OCI-LY3 (cell line): Measurements from ENCODE around the gene LDAF1.

Experiments
- H2AFZ ChIP-seq: fragments of 200-600, 300-600 bp; shearing (Covaris generic); 2 replicates; pipeline ENCODE4 v1.6.0; 2014; ENCODE audit warnings: antibody characterized with exemption, low read depth, low read length
- H3K27ac ChIP-seq: fragments of 200-600, 300-600 bp; sonication (generic); 2 replicates; pipeline ENCODE4 v1.5.1; 2014; ENCODE audit warnings: mild to moderate bottlenecking, low read length, moderate library complexity, mixed read lengths
- H3K27me3 ChIP-seq: fragments of 200-600, 300-600 bp; sonication (generic); 2 replicates; pipeline ENCODE4 v1.6.1; 2014; ENCODE audit warnings: low read depth, low read length, mixed read lengths
- H3K36me3 ChIP-seq: fragments of 200-600, 300-600 bp; sonication (generic); replicated peaks from 2 replicates; pipeline ENCODE3; 2014; ENCODE audit warnings: low read depth, low read length, mixed read lengths
- H3K4me1 ChIP-seq: fragments of 300-600, 200-600 bp; sonication (generic); 2 replicates; pipeline ENCODE4 v1.6.1; 2014; ENCODE audit warnings: low read length, mixed read lengths
- H3K4me2 ChIP-seq: fragments of 200-600, 300-600 bp; sonication (generic); 2 replicates; pipeline ENCODE4 v1.6.1; 2014; ENCODE audit warnings: low read length, mixed read lengths
- H3K4me3 ChIP-seq: fragments of 300-600, 200-600 bp; sonication (generic); 2 replicates; pipeline ENCODE4 v1.5.1; 2014; ENCODE audit warnings: antibody characterized with exemption, mild to moderate bottlenecking, low read length, moderate library complexity
- H3K79me2 ChIP-seq: fragments of 300-600, 200-600 bp; shearing (Covaris generic); 2 replicates; pipeline ENCODE4 v1.6.1; 2014; ENCODE audit warnings: mild to moderate bottlenecking, low read length, mixed read lengths
- H3K9ac ChIP-seq: fragments of 300-600, 200-600 bp; shearing (Covaris generic); 2 replicates; pipeline ENCODE4 v1.6.0; 2014; ENCODE audit warnings: mild to moderate bottlenecking, low read length, moderate library complexity
- H3K9me3 ChIP-seq: fragments of 200-600, 300-600 bp; shearing (Covaris generic); 2 replicates; pipeline ENCODE4 v1.6.1; 2014; ENCODE audit warnings: low read length, mixed read lengths; ENCODE audit not compliant: insufficient read depth
- H4K20me1 ChIP-seq: fragments of 200-600, 300-600 bp; sonication (generic); 2 replicates; pipeline ENCODE4 v1.6.1; 2016; ENCODE audit warnings: low read length, mixed read lengths; ENCODE audit not compliant: insufficient read depth
- CTCF ChIP-seq: fragments of 200-600, 300-600 bp; sonication (generic); IDR thresholded peaks from 2 replicates; pipeline ENCODE4 v1.5.1; 2014; ENCODE audit warnings: antibody characterized with exemption, low read length, low read depth
- EZH2phosphoT487 ChIP-seq: fragments of 200-600 bp; shearing (Covaris generic); IDR thresholded peaks from 2 replicates; pipeline ENCODE4 v1.6.1; 2018; ENCODE audit warnings: antibody characterized with exemption, mixed run types, low read depth

Gene LDAF1

GRCh38 chr16:21185659-21186325 is 27.3 kb downstream of the LDAF1 start:
- TF ChIP-seq CTCF (no peak), EZH2phosphoT487 (no peak)
- Histone ChIP-seq H3K9me3 (0 out of 2 replicates have a peak, but pooled peaks cover 12% of the 10 kb centered on the region), H3K9ac (no peak overlapping the region), H3K4me2 (no peak overlapping the region), H3K27ac (no peak overlapping the region), H4K20me1 (no peaks in the 10 kb centered on the region; the same call in 1 of the 2 replicates), H3K27me3 (peaks cover 11% of the 10 kb centered on the region), H3K79me2 (no peaks in the 10 kb centered on the region), H3K4me1 (peaks cover 25% of the 10 kb centered on the region), H3K4me3 (no peak overlapping the region), H3K36me3 (peaks cover 39% of the 10 kb centered on the region), H2AFZ (no peak overlapping the region)

- H2AFZ ChIP-seq: no peak overlapping the region
- H3K9me3 ChIP-seq: 0 out of 2 replicates have a peak, but pooled peaks cover 12% of the 10 kb centered on the region
- H3K4me3 ChIP-seq: no peak overlapping the region
- peaks cover 11% of the 10 kb centered on the region for H3K27me3 ChIP-seq
- no peak overlapping the region for H3K4me2 ChIP-seq
- H3K9ac ChIP-seq: no peak overlapping the region
- H4K20me1 ChIP-seq: no peaks in the 10 kb centered on the region; the same call in 1 of the 2 replicates
- peaks cover 34% of the 10 kb centered on the region for H3K36me3 ChIP-seq
- TF ChIP-seq EZH2phosphoT487: no peak
- TF ChIP-seq CTCF: no peak
- peaks cover 25% of the 10 kb centered on the region for H3K4me1 ChIP-seq
- no peaks in the 10 kb centered on the region for H3K79me2 ChIP-seq
- H3K27ac ChIP-seq: no peak overlapping the region
These were observed 27.8 kb downstream of the LDAF1 start for GRCh38 chr16:21186326-21186691.

- no peak overlapping the region for H2AFZ ChIP-seq
- peaks cover 10% of the 10 kb centered on the region for H3K36me3 ChIP-seq
- H3K4me1 ChIP-seq: peaks cover 25% of the 10 kb centered on the region
These were observed 30.8 kb downstream of the LDAF1 start for GRCh38 chr16:21189311-21189710.

More at GRCh38 chr16:21189311-21189710, 30.8 kb downstream of the LDAF1 start:
- peak overlapping the region; percentile 84 for H3K4me2 ChIP-seq
- H3K79me2 ChIP-seq: no peaks in the 10 kb centered on the region
- no peak overlapping the region for H3K9ac ChIP-seq
- 0 out of 2 replicates have a peak overlapping the region, but pooled peaks have one; percentile 24 for H3K4me3 ChIP-seq
- 0 out of 2 replicates have a peak, but pooled peaks cover 11% of the 10 kb centered on the region for H3K9me3 ChIP-seq
- no peak for TF ChIP-seq EZH2phosphoT487
- TF ChIP-seq CTCF: no peak
- no peak overlapping the region for H3K27ac ChIP-seq
- H4K20me1 ChIP-seq: no peaks in the 10 kb centered on the region
- peaks cover 16% of the 10 kb centered on the region for H3K27me3 ChIP-seq
